ENCODE data around the gene NFE2L2. TPM values are rescaled to one million over a fixed set of nuclear protein-coding genes. Genes with fewer than 3 reads are reported as not detected.

NFE2L2 gene
- total and polyA plus RNA-seq, 9 of the 15 experiments (the other 6 are each of a cell fraction or from before 2014, with no cell fraction given): 29.3 to 120 (median 59.3) TPM

- TF ChIP-seq CREB3L1 (IDR thresholded peaks at IDR 0.05; ENCODE audit: borderline replicate concordance, low read depth) (no peak; the same call in 1 of the 2 replicates), TAF9B (IDR thresholded peaks at IDR 0.05; ENCODE audit: partially characterized antibody) (no peak), CREB5 (CRISPR knock-in tag; IDR thresholded peaks at IDR 0.05) (no peak), FOS (IDR thresholded peaks at IDR 0.05; ENCODE audit: extremely low read depth, insufficient read length) (no peak), SIN3A (IDR thresholded peaks at IDR 0.05; ENCODE audit: borderline replicate concordance in 2 of 2, control insufficient read depth in 1 of 2, low read depth in 2 of 2, low read length in 2 of 2) (no peak), DIDO1 (tag; IDR thresholded peaks at IDR 0.05; ENCODE audit: low read depth) (no peak), BRF2 (IDR thresholded peaks at IDR 0.05; ENCODE audit: borderline replicate concordance, insufficient read depth, insufficient read length) (no peak), XRCC4 (IDR thresholded peaks at IDR 0.05; ENCODE audit: extremely low read depth, insufficient read depth, insufficient read length) (no peak), ELK1 (CRISPR knock-in tag; IDR thresholded peaks at IDR 0.05) (no peak), ZNF121 (CRISPR knock-in tag; conservative IDR thresholded peaks at IDR 0.05) (no peak), HMG20A (CRISPR knock-in tag; conservative IDR thresholded peaks at IDR 0.05) (no peak), BRD9 (IDR thresholded peaks at IDR 0.05; ENCODE audit: low read depth, partially characterized antibody) (no peak), MYC (IDR thresholded peaks at IDR 0.05; ENCODE audit: low read depth, low read length) (peak; percentile 44; the same call in 1 of the 2 replicates), MYC (CRISPR knock-in tag; IDR thresholded peaks at IDR 0.05; ENCODE audit: borderline replicate concordance, low read depth) (no peak), THRAP3 (IDR thresholded peaks at IDR 0.05; ENCODE audit: borderline replicate concordance) (0 out of 2 replicates have a peak, but pooled peaks have one; percentile 16), ZNF140 (CRISPR knock-in tag; IDR thresholded peaks at IDR 0.05) (no peak), NBN (IDR thresholded peaks at IDR 0.05; ENCODE audit: low read depth) (no peak)
Observed at GRCh38 chr2:177265824-177266817, 1.6 kb upstream of the NFE2L2 start (continued).

Measured in K562 (cell line).